K562 (cell line): ENCODE data around the gene ZPR1. TPM values are rescaled to one million over a fixed set of nuclear protein-coding genes. Genes with fewer than 3 reads are reported as not detected.

ENCODE experiments used
- ATAC-seq: fragments of 200-7000 bp; cut with Tn5 transposase; 3 replicates; pipeline ENCODE4 v1.9.1; 2020; ENCODE audit warnings: moderate library complexity
- BruUV-seq: library from RNA; stranded (reverse); fragments of 400-500 nt; replicated peaks from 2 replicates; lab custom pipeline; 2021; lab: Mats Ljungman, UMichigan
- CTCF ChIA-PET: fragments of 300-600 bp; formaldehyde crosslinking; extraction: SDS; loops from one replicate; lab custom pipeline; 2021; ENCODE audit warnings: low intra/inter-chr PET ratio; lab: Yijun Ruan, JAX
- POLR2A ChIA-PET: fragments of 300-600, 350-650 bp; sonication (Branson Sonifier 250); formaldehyde crosslinking; extraction: SDS; loops from one replicate; lab custom pipeline; 2021; ENCODE audit warnings: antibody characterized with exemption, inconsistent platforms; lab: Yijun Ruan, JAX
- DNase-seq, 4 experiments: peaks; one replicate each; pipeline versions ENCODE4 v3.0.0 to v3.0.0-alpha.2; 2011 to 2018; ENCODE audit warnings: low spot score in 3 of 4, mixed read lengths in 3 of 4; ENCODE audit errors: extremely low read depth in 1 of 4
- FAIRE-seq: peaks from 2 replicates; lab custom pipeline; 2011; peaks lifted over from hg19 to GRCh38; lab: Jason Lieb, UNC
- H2AFZ ChIP-seq: 2 replicates; pipeline ENCODE4 v1.6.0; 2011; ENCODE audit warnings: low read depth, low read length, control low read depth, inconsistent platforms
- H3K27ac ChIP-seq: fragments of 200-600 bp; 3 replicates; pipeline ENCODE4 v1.8.0; 2011; ENCODE audit warnings: low read depth, mild to moderate bottlenecking, control low read depth, inconsistent platforms, low read length, moderate library complexity, mixed read lengths; ENCODE audit errors: extremely low read depth
- H3K27me3 ChIP-seq, 2 experiments: fragments of 300-600 bp in 1 of 2; 2 replicates in 1 of 2; 3 replicates in 1 of 2; pipeline versions ENCODE4 v1.6.0 to v1.8.0; 2011; ENCODE audit warnings: inconsistent platforms in 2 of 2, low read length in 2 of 2, mild to moderate bottlenecking in 1 of 2, mixed read lengths in 1 of 2, moderate library complexity in 1 of 2; ENCODE audit not compliant: control insufficient read depth in 2 of 2, insufficient read depth in 2 of 2
- H3K36me3 ChIP-seq: fragments of 300-600 bp; 3 replicates; pipeline ENCODE4 v1.8.0; 2011; ENCODE audit warnings: mild to moderate bottlenecking, low read length, inconsistent platforms; ENCODE audit not compliant: control insufficient read depth, insufficient read depth
- H3K4me1 ChIP-seq, 2 experiments: fragments of 200-600 bp in 1 of 2; replicated peaks in 1 of 2; 2 replicates in 1 of 2; 3 replicates in 1 of 2; pipeline versions ENCODE4 v1.5.1 to v1.8.0; 2011; ENCODE audit warnings: inconsistent platforms in 2 of 2, low read length in 2 of 2, mild to moderate bottlenecking in 1 of 2, mixed read lengths in 1 of 2, moderate library complexity in 1 of 2; ENCODE audit not compliant: control insufficient read depth in 2 of 2, insufficient read depth in 2 of 2
- H3K4me2 ChIP-seq: 2 replicates; pipeline ENCODE4 v1.6.1; 2011; ENCODE audit warnings: low read length, control low read depth, inconsistent platforms, mixed read lengths; ENCODE audit not compliant: insufficient read depth
- H3K4me3 ChIP-seq: fragments of 200-600 bp; sonication (generic), shearing (Covaris generic); 2 replicates; pipeline ENCODE4 v1.5.1; 2016; ENCODE audit warnings: control low read depth, inconsistent platforms
- H3K79me2 ChIP-seq: fragments of 200-600 bp; 3 replicates; pipeline ENCODE4 v1.8.0; 2011; ENCODE audit warnings: low read length, inconsistent platforms; ENCODE audit not compliant: control insufficient read depth, insufficient read depth
- H3K9ac ChIP-seq, 2 experiments: 2 replicates each; pipeline versions ENCODE4 v1.6.0 to v1.6.1; 2011; ENCODE audit warnings: low read depth in 2 of 2, low read length in 2 of 2, control low read depth in 1 of 2, inconsistent platforms in 1 of 2, mild to moderate bottlenecking in 1 of 2, mixed read lengths in 1 of 2; ENCODE audit not compliant: insufficient read depth in 1 of 2
- H3K9me1 ChIP-seq: one replicate; pipeline ENCODE4 v1.6.0; 2011; ENCODE audit warnings: inconsistent platforms, mild to moderate bottlenecking, low read length, moderate library complexity; ENCODE audit not compliant: control insufficient read depth, insufficient read depth
- H3K9me3 ChIP-seq: replicated peaks from 2 replicates; pipeline ENCODE4 v1.5.1; 2011; ENCODE audit warnings: low read depth, low read length, inconsistent platforms; ENCODE audit not compliant: control insufficient read depth, insufficient read depth
- H4K20me1 ChIP-seq: replicated peaks from 2 replicates; pipeline ENCODE4 v1.6.1; 2011; ENCODE audit warnings: low read length, inconsistent platforms, mixed read lengths; ENCODE audit not compliant: control insufficient read depth, insufficient read depth
- ARID2 ChIP-seq: fragments of 450-650 bp; IDR thresholded peaks from 2 replicates; pipeline ENCODE4 v1.6.1; 2017; ENCODE audit warnings: antibody characterized with exemption, mild to moderate bottlenecking
- BHLHE40 ChIP-seq: IDR thresholded peaks from 2 replicates; pipeline ENCODE4 v1.6.1; 2011; ENCODE audit warnings: low read length, improper control_type of control experiment
- CBX2 ChIP-seq: fragments of 200-600 bp; sonication (generic); IDR thresholded peaks from one replicate; pipeline ENCODE4 v1.6.1; 2012; ENCODE audit warnings: mild to moderate bottlenecking, low read length, inconsistent platforms; ENCODE audit not compliant: insufficient read depth, poor library complexity, severe bottlenecking
- ILK ChIP-seq: fragments of 450-650 bp; IDR thresholded peaks from 2 replicates; pipeline ENCODE4 v1.6.1; 2016; ENCODE audit warnings: missing genetic modification characterization, low read depth, mild to moderate bottlenecking, missing compliant biosample characterization, moderate library complexity, borderline replicate concordance
- MBD2 ChIP-seq: sonication (generic); IDR thresholded peaks from 2 replicates; pipeline ENCODE4 v1.6.1; 2016; ENCODE audit warnings: low read depth, borderline replicate concordance
- MYC ChIP-seq, 2 experiments: fragments of 250-450 bp in 1 of 2; sonication (Bioruptor Pico) in 1 of 2; IDR thresholded peaks; 2 replicates each; pipeline versions ENCODE4 v1.5.1 to v1.6.1; 2012 to 2021; ENCODE audit warnings: low read depth in 2 of 2, borderline replicate concordance in 1 of 2, improper control_type of control experiment in 1 of 2, low read length in 1 of 2, mild to moderate bottlenecking in 1 of 2, moderate library complexity in 1 of 2
- NFE2L1 ChIP-seq: fragments of 450-650 bp; IDR thresholded peaks from 2 replicates; pipeline ENCODE4 v1.6.1; 2016; ENCODE audit warnings: missing genetic modification characterization, low read depth, mild to moderate bottlenecking, missing compliant biosample characterization, moderate library complexity, borderline replicate concordance
- RBM39 ChIP-seq: fragments of 200-400 bp; formaldehyde crosslinking; optimal IDR thresholded peaks from 2 replicates; pipeline ENCODE3; 2018; ENCODE audit warnings: low read depth, low read length
- RFX7 ChIP-seq: fragments of 250-450 bp; sonication (Bioruptor Pico); IDR thresholded peaks from 2 replicates; pipeline ENCODE4 v1.5.1; 2021; ENCODE audit warnings: mild to moderate bottlenecking
- SMC3 ChIP-seq: conservative IDR thresholded peaks from 2 replicates; pipeline ENCODE4 v1.6.1; 2011; ENCODE audit warnings: low read depth, low read length, improper control_type of control experiment; ENCODE audit not compliant: insufficient read depth
- STAG1 ChIP-seq: sonication (generic); formaldehyde crosslinking; IDR thresholded peaks from 2 replicates; pipeline ENCODE4 v1.5.0; 2020; ENCODE audit warnings: missing genetic modification reagents, borderline replicate concordance
- ZBTB7A ChIP-seq: IDR thresholded peaks from 2 replicates; pipeline ENCODE4 v1.6.1; 2011; ENCODE audit warnings: low read depth, mild to moderate bottlenecking, low read length, moderate library complexity, borderline replicate concordance; ENCODE audit not compliant: control insufficient read depth
- ZNF12 ChIP-seq: sonication (generic); formaldehyde crosslinking; IDR thresholded peaks from 2 replicates; pipeline ENCODE4 v1.4.0; 2020; ENCODE audit warnings: mild to moderate bottlenecking, missing genetic modification reagents
- ZNF184 ChIP-seq: sonication (generic); formaldehyde crosslinking; IDR thresholded peaks from 2 replicates; pipeline ENCODE4 v1.5.0; 2020; ENCODE audit warnings: missing genetic modification reagents
- ZNF24 ChIP-seq: fragments of 450-650 bp; IDR thresholded peaks from 2 replicates; pipeline ENCODE4 v1.6.1; 2016
- ZNF695 ChIP-seq: fragments of 450-650 bp; formaldehyde crosslinking; IDR thresholded peaks from 2 replicates; pipeline ENCODE4 v1.4.0; 2020; ENCODE audit warnings: mild to moderate bottlenecking, moderate library complexity
- WGBS: fragments of 100-300 bp; shearing (Covaris generic); methylation state at CpG from one replicate; pipeline ENCODE4 v1.1.6; 2016; ENCODE audit warnings: low coverage, mixed read lengths; ENCODE audit not compliant: insufficient coverage; ENCODE audit errors: missing lambda C conversion rate; 5-methylcytosine and 5-hydroxymethylcytosine counted together
- in situ Hi-C: fragments of 300-500 bp; cut with MboI; formaldehyde crosslinking; loops from 4 replicates; pipeline ENCODE4 v1.15.0; 2018; ENCODE audit warnings: inconsistent platforms, mixed read lengths
- intact Hi-C: fragments of 100-400 bp; cut with micrococcal nuclease; formaldehyde crosslinking; loops from 2 replicates; pipeline ENCODE4 v1.14.2; 2022
- polyA plus RNA-seq, 8 experiments: library from polyadenylated mRNA; depleted of rRNA in 4 of 8; stranded (reverse) in 5 of 8; unstranded in 3 of 8; fragments of >200 nt; fragmentation: Nextera tagmentation in 2 of 8; fragmentation: Illumina TruSeq in 1 of 8; extraction: Ambion mirVana in 2 of 8; extraction: Trizol in 1 of 8; gene quantifications; 2 replicates each; pipeline versions ENCODE4 v1.2.1 to v1.2.3, GENCODE V29; 2011 to 2014; ENCODE audit warnings: inconsistent platforms in 1 of 8, missing spikeins in 1 of 8
- total RNA-seq, 7 experiments: library from RNA; depleted of rRNA in 6 of 7; stranded (reverse); fragments of >200 nt in 6 of 7; fragmentation: Illumina TruSeq in 2 of 7; extraction: Trizol in 2 of 7; gene quantifications; 2 replicates each; pipeline versions ENCODE4 v1.2.1 to v1.2.3, GENCODE V29; 2011 to 2021; ENCODE audit warnings: low replicate concordance in 1 of 7
- TF ChIP-seq, protein P1 (sequence below): sonication (generic); formaldehyde crosslinking; IDR thresholded peaks from 2 replicates; pipeline ENCODE4 v1.8.0; 2022; ENCODE audit warnings: mild to moderate bottlenecking, missing genetic modification reagents

The ZPR1 gene
- total and polyA plus RNA-seq, 9 of the 15 experiments (the other 6 are each of a cell fraction or from before 2014, with no cell fraction given), result 13.0 to 120 (median 83.8) TPM

DNA sequence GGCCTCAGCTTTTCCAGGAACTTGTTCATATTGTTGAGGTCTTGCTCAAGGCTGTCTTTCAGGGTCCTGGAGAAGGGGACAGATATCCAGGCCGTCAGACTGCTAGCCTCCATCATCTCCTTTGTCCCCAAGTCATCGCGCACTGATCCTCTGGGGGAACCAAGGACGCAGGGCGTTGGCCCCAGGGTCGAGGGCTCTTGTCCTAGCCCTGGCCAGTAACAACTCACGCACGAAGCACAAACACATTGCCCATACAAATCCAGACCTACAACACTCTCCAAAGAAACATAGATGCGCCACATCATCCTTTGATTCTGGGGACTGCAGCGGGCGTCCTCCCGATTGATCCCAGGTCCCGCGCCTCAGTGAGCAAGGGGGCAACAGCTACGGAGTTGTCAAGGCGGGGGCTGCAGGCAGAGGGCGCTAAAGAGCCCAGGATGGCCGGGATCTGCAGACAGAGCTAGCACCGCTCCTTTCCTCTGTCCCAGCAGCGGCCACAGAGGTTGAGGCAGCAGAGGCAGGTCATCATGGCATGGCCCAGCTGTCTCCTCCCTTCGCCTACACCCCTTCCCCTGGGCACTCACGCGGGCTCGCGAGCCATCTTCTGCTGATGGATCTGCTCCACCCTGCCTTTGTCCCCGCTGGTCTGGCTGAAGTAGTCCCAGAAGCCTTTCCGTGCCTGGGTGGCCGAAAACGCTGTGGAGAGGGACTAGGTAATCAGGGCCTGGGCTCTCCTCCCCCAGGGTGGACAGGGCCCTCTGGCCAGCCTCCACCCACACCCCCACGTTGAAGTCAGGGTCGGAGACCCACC, 3.4 kb upstream of the ZPR1 start:
- POLR2A ChIA-PET, result interaction anchor here (0.7 kb wide), 1 partner anchor 307 kb away, joined by 3 read pairs; no protein-coding TSS in a partner anchor
- in situ Hi-C loops, result no loop called here
- no peak for TF ChIP-seq CBX2
- no peak for TF ChIP-seq RFX7
- TF ChIP-seq RBM39, result no peak
- TF ChIP-seq ZNF12 (CRISPR knock-in tag), result peak; percentile 33; the same call in 1 of the 2 replicates
- TF ChIP-seq ILK (tag), result no peak
- TF ChIP-seq ZNF695 (CRISPR knock-in tag), result no peak
- TF ChIP-seq ZNF184 (CRISPR knock-in tag), result no peak
- no peak for TF ChIP-seq MBD2
- TF ChIP-seq SMC3, result peak; percentile 65
- no peak for TF ChIP-seq ZNF24
- peak; percentile 50; the same call in 1 of the 2 replicates for TF ChIP-seq STAG1 (CRISPR knock-in tag)
- no peak for TF ChIP-seq ARID2
- no peak for TF ChIP-seq MYC (IDR thresholded peaks at IDR 0.05; ENCODE audit: low read depth, low read length)
- no peak for TF ChIP-seq MYC (CRISPR knock-in tag; IDR thresholded peaks at IDR 0.05; ENCODE audit: borderline replicate concordance, low read depth)
- TF ChIP-seq, protein P1, sequence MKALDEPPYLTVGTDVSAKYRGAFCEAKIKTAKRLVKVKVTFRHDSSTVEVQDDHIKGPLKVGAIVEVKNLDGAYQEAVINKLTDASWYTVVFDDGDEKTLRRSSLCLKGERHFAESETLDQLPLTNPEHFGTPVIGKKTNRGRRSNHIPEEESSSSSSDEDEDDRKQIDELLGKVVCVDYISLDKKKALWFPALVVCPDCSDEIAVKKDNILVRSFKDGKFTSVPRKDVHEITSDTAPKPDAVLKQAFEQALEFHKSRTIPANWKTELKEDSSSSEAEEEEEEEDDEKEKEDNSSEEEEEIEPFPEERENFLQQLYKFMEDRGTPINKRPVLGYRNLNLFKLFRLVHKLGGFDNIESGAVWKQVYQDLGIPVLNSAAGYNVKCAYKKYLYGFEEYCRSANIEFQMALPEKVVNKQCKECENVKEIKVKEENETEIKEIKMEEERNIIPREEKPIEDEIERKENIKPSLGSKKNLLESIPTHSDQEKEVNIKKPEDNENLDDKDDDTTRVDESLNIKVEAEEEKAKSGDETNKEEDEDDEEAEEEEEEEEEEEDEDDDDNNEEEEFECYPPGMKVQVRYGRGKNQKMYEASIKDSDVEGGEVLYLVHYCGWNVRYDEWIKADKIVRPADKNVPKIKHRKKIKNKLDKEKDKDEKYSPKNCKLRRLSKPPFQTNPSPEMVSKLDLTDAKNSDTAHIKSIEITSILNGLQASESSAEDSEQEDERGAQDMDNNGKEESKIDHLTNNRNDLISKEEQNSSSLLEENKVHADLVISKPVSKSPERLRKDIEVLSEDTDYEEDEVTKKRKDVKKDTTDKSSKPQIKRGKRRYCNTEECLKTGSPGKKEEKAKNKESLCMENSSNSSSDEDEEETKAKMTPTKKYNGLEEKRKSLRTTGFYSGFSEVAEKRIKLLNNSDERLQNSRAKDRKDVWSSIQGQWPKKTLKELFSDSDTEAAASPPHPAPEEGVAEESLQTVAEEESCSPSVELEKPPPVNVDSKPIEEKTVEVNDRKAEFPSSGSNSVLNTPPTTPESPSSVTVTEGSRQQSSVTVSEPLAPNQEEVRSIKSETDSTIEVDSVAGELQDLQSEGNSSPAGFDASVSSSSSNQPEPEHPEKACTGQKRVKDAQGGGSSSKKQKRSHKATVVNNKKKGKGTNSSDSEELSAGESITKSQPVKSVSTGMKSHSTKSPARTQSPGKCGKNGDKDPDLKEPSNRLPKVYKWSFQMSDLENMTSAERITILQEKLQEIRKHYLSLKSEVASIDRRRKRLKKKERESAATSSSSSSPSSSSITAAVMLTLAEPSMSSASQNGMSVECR (CRISPR knock-in tag), result 0 out of 2 replicates have a peak, but pooled peaks have one; percentile 24
- 0 out of 2 replicates have a peak, but pooled peaks have one; percentile 18 for TF ChIP-seq BHLHE40
- no peak for TF ChIP-seq NFE2L1 (tag)
- TF ChIP-seq ZBTB7A, result peak; percentile 64

More for the DNA sequence above, 3.4 kb upstream of the ZPR1 start:
- ATAC-seq (peak; percentile 83), DNase-seq (peak; percentile 84 to 89 (median 85)), FAIRE-seq (peak; percentile 74)
- WGBS, result 20% methylated on average over 25 of the region's 31 CpGs
- Histone ChIP-seq H2AFZ (peak overlapping the region; percentile 91), H3K27ac (no peak overlapping the region), H3K9ac (peak overlapping the region in 1 of 2 experiments; percentile 65; a peak in 2 of 4 replicates), H3K9me3 (no peaks in the 10 kb centered on the region), H3K4me3 (no peak overlapping the region), H3K79me2 (peaks cover 18% of the 10 kb centered on the region), H4K20me1 (no peaks in the 10 kb centered on the region), H3K36me3 (peaks cover 7% of the 10 kb centered on the region), H3K9me1 (no peaks in the 10 kb centered on the region), H3K27me3 (no peaks in the 10 kb centered on the region), H3K4me2 (peak overlapping the region; percentile 45), H3K4me1 (peaks cover 23 to 33% of the 10 kb centered on the region in 2 experiments)
- no TSS peak for BruUV-seq
- CTCF ChIA-PET, result interaction anchor here (1.4 to 2.7 kb wide), 2 partner anchors 315 to 435 kb away, joined by 4 to 11 read pairs; no protein-coding TSS in a partner anchor
- intact Hi-C loops, result loop anchor here (1.0 to 5.0 kb wide), 2 partner anchors 315 to 436 kb away; no protein-coding TSS in a partner anchor
